Gastrocnemius medialis (tissue), 4 donors: ENCODE data around the gene BSCL2.

Source experiments
- CTCF ChIP-seq, 5 experiments: fragments of 450-650 bp in 3 of 5; fragments of 200-600 bp in 2 of 5; sonication (generic) in 2 of 5; IDR thresholded peaks in 4 of 5; conservative IDR thresholded peaks in 1 of 5; 1 replicate in 4 of 5; 2 replicates in 1 of 5; pipeline ENCODE4 v1.5.1; 2016 to 2019; ENCODE audit warnings: antibody characterized with exemption in 5 of 5, mild to moderate bottlenecking in 3 of 5, moderate library complexity in 3 of 5
- POLR2A ChIP-seq, 2 donors: fragments of 450-650 bp; IDR thresholded peaks; one replicate each; pipeline ENCODE4 v1.6.1; 2017; ENCODE audit warnings: antibody characterized with exemption in 2 of 2, mild to moderate bottlenecking in 2 of 2, moderate library complexity in 2 of 2

- no peak for TF ChIP-seq CTCF (IDR thresholded peaks at IDR 0.05 in 4 of 5, conservative IDR thresholded peaks at IDR 0.05 in 1 of 5)
- TF ChIP-seq POLR2A (IDR thresholded peaks at IDR 0.05) = no peak
These were observed 60.2 kb downstream of the BSCL2 start for GRCh38 chr11:62646825-62647608.
